ENCODE data around the gene KAZALD1.
"Not testable (repeated sequence)": the region's sequence is repeated elsewhere in the genome, so short reads cannot be mapped to it uniquely, and the experiment has no call there.

Gene KAZALD1

GRCh38 chr10:101029520-101030295 lies 32.1 kb upstream of the KAZALD1 start:
- in situ Hi-C loops (cut with MboI; ENCODE audit: low sequenced_read_pairs): no loop called here

- in situ Hi-C loops (cut with MboI; ENCODE audit: low sequenced_read_pairs): no loop called here
Observed at GRCh38 chr10:101030496-101031127, 31.2 kb upstream of the KAZALD1 start.

GRCh38 chr10:101031128-101031795 lies 30.5 kb upstream of the KAZALD1 start, which contains the start of the genes PDZD7 and SFXN3:
Gene PDZD7, minus strand, starts transcription at chr10:101031129. Its CDS starts 910 bp downstream, at chr10:101030219.
Gene SFXN3, plus strand, starts transcription at chr10:101031234. Its CDS starts 3,461 bp downstream, at chr10:101034695.
- in situ Hi-C loops (cut with MboI; ENCODE audit: low sequenced_read_pairs): no loop called here

- in situ Hi-C loops (cut with MboI; ENCODE audit: low sequenced_read_pairs): no loop called here
Observed at GRCh38 chr10:101031796-101032636, 29.8 kb upstream of the KAZALD1 start.

- in situ Hi-C loops (cut with MboI; ENCODE audit: low sequenced_read_pairs): no loop called here
Observed at GRCh38 chr10:101032637-101033224, 29.1 kb upstream of the KAZALD1 start.

GRCh38 chr10:101033276-101033675 lies 28.5 kb upstream of the KAZALD1 start:
- in situ Hi-C loops (cut with MboI; ENCODE audit: low sequenced_read_pairs): no loop called here

GRCh38 chr10:101034404-101034803 lies 27.4 kb upstream of the KAZALD1 start:
- in situ Hi-C loops (cut with MboI; ENCODE audit: low sequenced_read_pairs): not testable (repeated sequence)

- in situ Hi-C loops (cut with MboI; ENCODE audit: low sequenced_read_pairs): no loop called here
Observed at GRCh38 chr10:101035314-101035713, 26.5 kb upstream of the KAZALD1 start.

- in situ Hi-C loops (cut with MboI; ENCODE audit: low sequenced_read_pairs): no loop called here
Observed at GRCh38 chr10:101035916-101036702, 25.7 kb upstream of the KAZALD1 start.

- in situ Hi-C loops (cut with MboI; ENCODE audit: low sequenced_read_pairs): no loop called here
Observed at GRCh38 chr10:101036726-101037125, 25.1 kb upstream of the KAZALD1 start.

- in situ Hi-C loops (cut with MboI; ENCODE audit: low sequenced_read_pairs): no loop called here
Observed at GRCh38 chr10:101038484-101038883, 23.3 kb upstream of the KAZALD1 start.

- in situ Hi-C loops (cut with MboI; ENCODE audit: low sequenced_read_pairs): no loop called here
Observed at GRCh38 chr10:101040061-101040460, 21.7 kb upstream of the KAZALD1 start.

- in situ Hi-C loops (cut with MboI; ENCODE audit: low sequenced_read_pairs): no loop called here
Observed at GRCh38 chr10:101040851-101041250, 20.9 kb upstream of the KAZALD1 start.

GRCh38 chr10:101041252-101041761 lies 20.5 kb upstream of the KAZALD1 start:
- in situ Hi-C loops (cut with MboI; ENCODE audit: low sequenced_read_pairs): no loop called here

- in situ Hi-C loops (cut with MboI; ENCODE audit: low sequenced_read_pairs): no loop called here
Observed at GRCh38 chr10:101042118-101042517, 19.7 kb upstream of the KAZALD1 start.

- in situ Hi-C loops (cut with MboI; ENCODE audit: low sequenced_read_pairs): no loop called here
Observed at GRCh38 chr10:101042667-101043362, 19.0 kb upstream of the KAZALD1 start.

- in situ Hi-C loops (cut with MboI; ENCODE audit: low sequenced_read_pairs): no loop called here
Observed at GRCh38 chr10:101043363-101043707, 18.5 kb upstream of the KAZALD1 start.

GRCh38 chr10:101044117-101044516 lies 17.7 kb upstream of the KAZALD1 start:
- in situ Hi-C loops (cut with MboI; ENCODE audit: low sequenced_read_pairs): no loop called here

Data from HL-60/S4 (cell line).